Measurements from ENCODE around the gene C1RL.
"Not testable (repeated sequence)": the region's sequence is repeated elsewhere in the genome, so short reads cannot be mapped to it uniquely, and the experiment has no call there.

C1RL gene

DNA sequence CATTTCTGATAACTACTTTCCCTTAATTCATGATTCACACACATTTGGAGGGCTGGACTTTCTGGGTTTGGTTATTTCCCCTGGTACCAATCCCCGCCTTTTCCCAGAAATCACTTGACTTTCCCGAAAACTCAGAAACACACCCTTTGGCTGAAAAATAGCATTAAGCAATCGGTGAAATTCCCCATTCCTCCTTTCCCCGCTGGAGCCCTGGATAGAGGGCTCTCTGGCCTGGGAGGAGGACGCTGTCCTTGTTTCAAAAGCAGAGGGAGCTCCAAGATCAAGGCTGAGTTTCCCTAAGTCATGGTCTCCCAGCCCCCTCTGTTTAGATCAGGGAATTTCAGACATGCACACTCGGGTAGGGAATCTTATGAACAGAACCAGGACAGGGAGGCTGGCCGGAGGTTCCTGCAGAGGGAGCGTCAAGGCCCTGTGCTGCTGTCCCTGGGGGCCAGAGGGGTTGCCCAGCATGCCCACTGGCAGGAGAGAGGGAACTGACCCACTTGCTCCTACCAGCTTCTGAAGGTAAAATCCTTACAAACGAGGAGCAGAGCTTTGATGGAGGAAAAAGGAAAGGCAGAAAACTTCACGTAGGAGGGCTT lies 48.6 kb downstream of the C1RL start, which contains the start of gene C1S:
Gene C1S (plus strand): TSS at position 366 of the 602 bp plus-strand sequence. CDS start 1,195 bp downstream, outside the sequence.
- no peak for DNase-seq (ENCODE audit: low read depth)

DNA sequence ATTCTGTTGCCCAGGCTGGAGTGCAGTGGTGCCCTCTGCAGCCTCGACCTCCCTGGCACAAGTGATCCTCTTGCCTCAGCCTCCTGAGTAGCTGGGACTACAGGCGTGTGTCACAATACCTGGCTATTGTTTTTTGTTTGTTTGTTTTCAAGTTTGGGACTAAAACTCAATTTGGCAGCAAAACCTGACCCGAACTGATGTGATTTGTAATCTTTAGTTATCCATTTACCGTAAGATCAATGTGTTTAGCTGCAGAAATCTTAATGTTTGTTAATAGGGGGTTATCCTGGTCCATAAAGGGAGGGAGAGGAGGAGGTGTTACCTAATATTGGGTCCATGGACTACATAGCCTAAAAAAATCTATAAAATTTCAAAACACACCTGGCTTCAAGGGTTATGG lies 49.2 kb downstream of the C1RL start:
- DNase-seq (ENCODE audit: low read depth): no peak

DNA sequence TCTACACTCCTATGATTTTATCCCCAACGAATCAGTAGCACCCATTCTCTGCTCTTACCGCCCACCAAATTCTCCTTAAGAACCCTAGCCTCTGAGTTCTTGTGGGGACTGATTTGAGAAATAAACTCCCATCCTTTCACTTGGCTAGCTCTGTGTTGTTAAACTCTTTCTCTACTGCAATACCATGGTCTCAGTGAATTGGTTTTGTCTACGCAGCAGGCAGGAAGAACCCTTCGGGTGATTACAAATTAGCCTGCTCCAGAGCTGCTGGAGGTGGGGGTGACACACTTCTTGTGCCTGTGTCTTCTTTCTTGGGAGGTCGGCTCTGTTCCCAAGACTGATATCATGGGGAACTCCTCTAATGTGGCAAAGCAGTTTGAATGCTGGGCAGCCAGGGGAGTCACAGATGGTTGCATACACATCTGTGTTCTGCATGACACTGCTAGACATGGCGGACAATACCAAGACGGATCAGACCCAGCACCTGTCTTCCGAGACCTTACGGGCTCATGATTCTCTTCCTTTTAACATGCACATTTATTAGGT lies 50.1 kb downstream of the C1RL start:
- no peak for DNase-seq (ENCODE audit: low read depth)

DNA sequence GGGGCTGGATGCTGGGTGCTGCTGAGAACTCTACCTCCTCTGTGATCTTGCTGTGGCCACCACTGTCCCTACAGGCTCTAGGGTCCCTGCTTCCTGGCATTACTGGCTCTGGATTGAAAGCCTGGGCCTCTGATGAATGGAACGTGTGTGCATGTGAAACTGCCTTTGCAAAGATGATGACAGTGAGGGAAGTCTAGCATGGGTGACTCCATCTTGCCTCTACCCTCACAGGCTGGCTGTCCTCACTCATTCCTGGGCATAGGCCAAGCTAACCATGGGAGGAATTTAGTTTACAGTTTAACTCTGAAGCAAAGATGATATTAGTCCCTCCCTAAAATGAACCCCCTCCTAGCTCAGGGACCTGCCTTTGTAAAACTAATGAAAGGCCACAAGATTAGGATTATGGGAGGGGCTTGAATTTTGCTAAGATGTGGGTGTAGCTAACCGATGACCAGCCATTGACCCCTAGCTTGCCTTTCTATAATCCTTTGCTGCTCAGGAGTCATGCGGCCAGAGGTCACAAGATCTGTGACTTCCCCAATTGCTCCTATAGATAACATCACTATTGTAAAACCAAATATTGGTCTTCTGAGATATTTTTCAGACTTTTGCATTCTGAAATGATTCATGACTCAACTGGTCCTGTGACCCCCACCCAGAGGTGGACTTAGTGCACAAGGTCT lies 50.7 kb downstream of the C1RL start:
- no peak for DNase-seq (ENCODE audit: low read depth)

- not testable (repeated sequence) for DNase-seq (ENCODE audit: low read depth)
Observed at GRCh38 chr12:7055736-7056135, 53.3 kb downstream of the C1RL start.

DNA sequence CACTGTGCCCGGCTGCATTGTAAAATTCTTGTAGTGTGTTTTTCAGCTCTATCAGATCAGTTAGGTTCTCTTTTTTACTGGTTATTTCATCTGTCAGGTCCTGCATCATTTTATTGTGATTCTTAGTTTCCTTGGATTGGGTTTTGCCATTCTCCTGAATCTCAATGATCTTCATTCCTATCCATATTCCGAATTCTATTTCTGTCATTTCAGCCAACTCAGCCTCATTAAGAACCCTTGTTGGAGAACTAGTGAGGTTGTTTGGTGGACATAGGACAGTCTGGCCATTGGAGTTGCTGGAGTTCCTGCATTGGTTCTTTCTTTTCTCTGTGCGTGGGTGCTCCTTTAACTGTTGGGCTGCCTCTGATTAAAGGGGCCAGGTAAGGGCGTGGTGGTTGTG lies 54.1 kb downstream of the C1RL start:
- no peak for DNase-seq (ENCODE audit: low read depth)

DNA sequence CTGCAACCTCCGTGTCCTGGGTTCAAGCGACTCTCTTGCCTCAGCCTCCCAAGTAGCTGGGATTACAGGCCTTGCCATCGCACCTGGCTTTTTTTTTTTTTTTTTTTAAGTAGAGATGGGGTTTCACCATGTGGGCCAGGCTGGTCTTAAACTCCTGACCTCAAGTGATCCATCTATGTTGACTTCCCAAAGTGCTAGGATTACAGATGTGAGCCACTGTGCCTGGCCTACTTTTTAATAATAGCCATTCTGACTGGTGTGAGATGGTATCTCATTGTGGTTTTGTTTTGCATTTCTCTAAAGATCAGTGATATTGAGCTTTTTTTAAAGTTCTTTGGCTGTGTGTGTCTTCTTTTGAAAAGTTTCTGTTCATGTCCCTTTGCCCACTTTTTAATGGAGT lies 59.0 kb downstream of the C1RL start:
- DNase-seq (ENCODE audit: low read depth): not testable (repeated sequence)

- DNase-seq (ENCODE audit: low read depth): not testable (repeated sequence)
Observed at GRCh38 chr12:7049445-7049951, 59.5 kb downstream of the C1RL start.

GRCh38 chr12:7047306-7047705 lies 61.7 kb downstream of the C1RL start:
- no peak for DNase-seq (ENCODE audit: low read depth)

DNA sequence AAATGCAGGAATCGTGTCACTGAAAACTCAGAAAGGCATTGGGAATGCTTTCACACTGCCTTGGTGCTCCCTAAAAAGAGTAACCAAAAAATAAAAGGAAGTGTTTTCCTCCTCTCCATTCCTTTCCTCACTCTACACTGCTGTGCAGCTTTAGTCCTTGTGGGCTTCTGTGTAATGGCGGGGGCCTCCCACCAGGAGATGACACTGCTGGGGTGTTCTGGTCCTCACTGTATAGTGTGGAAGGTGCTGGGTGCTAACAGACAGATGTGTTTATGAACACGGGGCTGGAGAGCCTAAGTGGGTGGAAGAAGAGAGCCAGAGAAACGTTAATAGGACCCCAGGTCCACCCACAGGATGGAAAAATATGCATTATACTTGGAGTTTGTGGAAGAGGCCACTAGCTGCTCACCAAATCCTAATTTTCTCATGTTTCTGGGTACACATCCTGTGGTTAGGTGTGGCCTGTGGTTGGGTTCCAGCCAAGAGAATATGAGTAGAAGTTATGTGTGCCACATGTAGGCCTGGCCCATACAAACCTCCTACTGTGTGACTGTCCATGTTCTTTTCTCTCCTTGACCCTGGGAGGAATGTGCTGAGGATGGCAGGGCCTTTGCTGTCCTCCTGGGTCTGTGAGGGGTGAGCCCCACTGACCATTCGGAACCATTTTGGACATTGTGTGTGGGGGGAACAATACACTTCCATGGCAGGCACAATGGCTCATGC lies 62.5 kb downstream of the C1RL start:
- DNase-seq (ENCODE audit: low read depth): no peak

DNA sequence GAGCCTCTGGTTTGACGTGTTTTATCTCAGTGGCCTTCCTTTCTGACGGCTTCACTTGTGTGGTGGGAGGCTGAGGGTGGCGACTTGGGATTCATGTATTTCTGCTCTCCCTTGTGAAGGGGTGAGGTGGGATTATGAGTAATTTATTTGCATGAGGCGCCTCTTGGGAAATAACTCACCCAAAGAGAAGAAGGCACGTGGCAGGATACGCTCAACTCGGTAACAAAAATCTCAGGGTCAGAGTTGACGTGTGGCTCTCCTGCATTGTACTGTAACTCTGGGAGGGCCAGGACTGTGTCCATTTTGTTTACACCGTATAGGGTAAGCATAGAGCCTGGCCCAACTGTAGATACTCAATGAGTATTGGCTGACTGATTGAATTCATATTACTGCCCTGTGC lies 63.1 kb downstream of the C1RL start:
- DNase-seq (ENCODE audit: low read depth): no peak
